H9 (cell line): ENCODE data around the gene HLA-DOB. TPM values are rescaled to one million over a fixed set of nuclear protein-coding genes. Genes with fewer than 3 reads are reported as not detected.

Source experiments
- DNase-seq: peaks from one replicate; pipeline ENCODE4 v3.0.0-alpha.2; 2017
- H2AFZ ChIP-seq: one replicate; pipeline ENCODE4 v1.6.1; 2013; ENCODE audit warnings: mild to moderate bottlenecking, low read length, control low read depth, moderate library complexity
- H2AK5ac ChIP-seq: 2 replicates; pipeline ENCODE4 v1.6.1; 2013; ENCODE audit warnings: low read length, control low read depth, mixed read lengths; ENCODE audit not compliant: insufficient read length
- H2BK120ac ChIP-seq: one replicate; pipeline ENCODE4 v1.6.1; 2013; ENCODE audit warnings: low read depth, mild to moderate bottlenecking, low read length, control low read depth, inconsistent platforms; ENCODE audit not compliant: poor library complexity, severe bottlenecking
- H2BK12ac ChIP-seq: 2 replicates; pipeline ENCODE4 v1.6.1; 2013; ENCODE audit warnings: low read length, control low read depth, mixed read lengths, low read depth; ENCODE audit not compliant: insufficient read length
- H2BK15ac ChIP-seq: 2 replicates; pipeline ENCODE4 v1.6.1; 2013; ENCODE audit warnings: low read depth, low read length, control low read depth
- H2BK20ac ChIP-seq: one replicate; pipeline ENCODE4 v1.6.1; 2013; ENCODE audit warnings: low read depth, mild to moderate bottlenecking, low read length, control low read depth, inconsistent platforms; ENCODE audit not compliant: poor library complexity, severe bottlenecking
- H2BK5ac ChIP-seq: 2 replicates; pipeline ENCODE4 v1.6.1; 2013; ENCODE audit warnings: low read length, control low read depth, mixed read lengths; ENCODE audit not compliant: insufficient read length
- H3K14ac ChIP-seq: 2 replicates; pipeline ENCODE4 v1.6.1; 2013; ENCODE audit warnings: low read length, control low read depth; ENCODE audit not compliant: insufficient read depth
- H3K18ac ChIP-seq: 2 replicates; pipeline ENCODE4 v1.6.1; 2013; ENCODE audit warnings: low read depth, mild to moderate bottlenecking, mixed read lengths, low read length, control low read depth; ENCODE audit not compliant: insufficient read length
- H3K23ac ChIP-seq: 2 replicates; pipeline ENCODE4 v1.6.1; 2013; ENCODE audit warnings: low read length, control low read depth, mixed read lengths, low read depth; ENCODE audit not compliant: insufficient read length
- H3K23me2 ChIP-seq: 2 replicates; pipeline ENCODE4 v1.6.1; 2013; ENCODE audit warnings: low read depth, mild to moderate bottlenecking, mixed read lengths, low read length, control low read depth; ENCODE audit not compliant: insufficient read length, poor library complexity, severe bottlenecking
- H3K27ac ChIP-seq: 2 replicates; pipeline ENCODE4 v1.5.1; 2013; ENCODE audit warnings: low read length, control low read depth, mixed read lengths, low read depth; ENCODE audit not compliant: insufficient read length
- H3K27me3 ChIP-seq: 2 replicates; pipeline ENCODE4 v1.6.1; 2013; ENCODE audit warnings: low read length, control low read depth, inconsistent platforms; ENCODE audit not compliant: insufficient read depth
- H3K4ac ChIP-seq: 2 replicates; pipeline ENCODE4 v1.6.1; 2013; ENCODE audit warnings: low read depth, mild to moderate bottlenecking, control low read depth, inconsistent platforms, low read length, moderate library complexity
- H3K4me1 ChIP-seq: 2 replicates; pipeline ENCODE4 v1.6.1; 2013; ENCODE audit warnings: low read length, control low read depth, inconsistent platforms; ENCODE audit not compliant: insufficient read depth
- H3K4me2 ChIP-seq: 2 replicates; pipeline ENCODE4 v1.6.1; 2013; ENCODE audit warnings: low read length, control low read depth, mixed read lengths; ENCODE audit not compliant: insufficient read length, insufficient read depth
- H3K56ac ChIP-seq: 2 replicates; pipeline ENCODE4 v1.6.1; 2013; ENCODE audit warnings: low read depth, mild to moderate bottlenecking, mixed read lengths, low read length, control low read depth; ENCODE audit not compliant: insufficient read length
- H3K79me1 ChIP-seq: 2 replicates; pipeline ENCODE4 v1.6.1; 2013; ENCODE audit warnings: low read depth, mild to moderate bottlenecking, moderate library complexity, low read length, control low read depth, inconsistent platforms; ENCODE audit not compliant: insufficient read depth, poor library complexity, severe bottlenecking
- H3K79me2 ChIP-seq: 2 replicates; pipeline ENCODE4 v1.6.1; 2013; ENCODE audit warnings: low read length, control low read depth, inconsistent platforms; ENCODE audit not compliant: insufficient read depth
- H3K9ac ChIP-seq: 2 replicates; pipeline ENCODE4 v1.6.1; 2013; ENCODE audit warnings: low read length, control low read depth, mixed read lengths; ENCODE audit not compliant: insufficient read length; ENCODE audit errors: extremely low read depth
- H3K9me3 ChIP-seq: one replicate; pipeline ENCODE4 v1.6.1; 2013; ENCODE audit warnings: low read depth, low read length, inconsistent platforms; ENCODE audit not compliant: control insufficient read depth
- H3T11ph ChIP-seq: one replicate; pipeline ENCODE4 v1.6.1; 2013; ENCODE audit warnings: mild to moderate bottlenecking, low read length, control low read depth, inconsistent platforms
- H4K20me1 ChIP-seq: one replicate; pipeline ENCODE4 v1.6.1; 2013; ENCODE audit not compliant: control insufficient read depth, insufficient read length, insufficient read depth
- H4K5ac ChIP-seq: 2 replicates; pipeline ENCODE4 v1.6.1; 2013; ENCODE audit warnings: low read depth, mild to moderate bottlenecking, mixed read lengths, low read length, control low read depth; ENCODE audit not compliant: insufficient read length
- H4K8ac ChIP-seq: replicated peaks from 2 replicates; pipeline ENCODE4 v1.6.1; 2013; ENCODE audit warnings: low read length, control low read depth, mixed read lengths, low read depth; ENCODE audit not compliant: insufficient read length
- H4K91ac ChIP-seq: 2 replicates; pipeline ENCODE4 v1.6.1; 2013; ENCODE audit warnings: low read depth, mild to moderate bottlenecking, moderate library complexity, mixed read lengths, low read length, control low read depth; ENCODE audit not compliant: insufficient read length
- H3K27ac Mint-ChIP-seq, 3 experiments: 2 replicates in 2 of 3; 3 replicates in 1 of 3; pipeline ENCODE4 v1.8.0; 2020 to 2021; ENCODE audit warnings: mixed read lengths in 3 of 3, mild to moderate bottlenecking in 1 of 3, moderate library complexity in 1 of 3
- H3K27me3 Mint-ChIP-seq: 2 replicates; pipeline ENCODE4 v1.8.0; 2021; ENCODE audit warnings: low read depth, mild to moderate bottlenecking, moderate library complexity, mixed read lengths
- H3K36me3 Mint-ChIP-seq, 3 experiments: 2 replicates in 2 of 3; 3 replicates in 1 of 3; pipeline ENCODE4 v1.8.0; 2020 to 2021; ENCODE audit warnings: low read depth in 3 of 3, mixed read lengths in 3 of 3; ENCODE audit not compliant: insufficient read depth in 1 of 3
- H3K4me1 Mint-ChIP-seq, 2 experiments: 2 replicates each; pipeline ENCODE4 v1.8.0; 2020; ENCODE audit warnings: mixed read lengths in 2 of 2
- H3K4me3 Mint-ChIP-seq, 2 experiments: 2 replicates in 1 of 2; 3 replicates in 1 of 2; pipeline ENCODE4 v1.8.0; 2020 to 2021; ENCODE audit warnings: mild to moderate bottlenecking in 2 of 2, mixed read lengths in 2 of 2, moderate library complexity in 1 of 2
- H3K9me3 Mint-ChIP-seq, 2 experiments: 2 replicates in 1 of 2; 3 replicates in 1 of 2; pipeline ENCODE4 v1.8.0; 2020; ENCODE audit warnings: mild to moderate bottlenecking in 2 of 2, mixed read lengths in 2 of 2, moderate library complexity in 1 of 2
- WGBS: extraction: QIAGEN DNeasy Blood & Tissue Kit; methylation state at CpG from one replicate; pipeline ENCODE4 v1.1.7; 2013; ENCODE audit warnings: missing lambda C conversion rate, low lambda C conversion rate, mixed read lengths; ENCODE audit not compliant: insufficient read length; ENCODE audit errors: extremely low coverage; 5-methylcytosine and 5-hydroxymethylcytosine counted together
- total RNA-seq: library from RNA; stranded (reverse); gene quantifications from 2 replicates; pipeline ENCODE4 v1.2.1, GENCODE V29; 2021
- TF ChIP-seq, protein P1 (sequence below): fragments of 200-600 bp; sonication (generic); conservative IDR thresholded peaks from 3 replicates; pipeline ENCODE4 v1.8.0; 2021; ENCODE audit warnings: antibody characterized with exemption, mild to moderate bottlenecking

HLA-DOB gene
- total RNA-seq, 1 experiment from 2014 or later = 0.20 TPM

GRCh38 chr6:32857156-32857891, 40.5 kb upstream of the HLA-DOB start:
- no peaks in the 10 kb centered on the region; the same call in 1 of the 2 replicates for H3K4me1 ChIP-seq
- H3K36me3 Mint-ChIP-seq = no peaks in the 10 kb centered on the region
- peaks cover 15% of the 10 kb centered on the region for H3K23me2 ChIP-seq
- H3K27me3 ChIP-seq = peaks cover 6% of the 10 kb centered on the region; the same call in 1 of the 2 replicates
- H4K20me1 ChIP-seq = no peaks in the 10 kb centered on the region
- H2AFZ ChIP-seq = no peak overlapping the region
- H2BK20ac ChIP-seq = no peak overlapping the region
- H2BK15ac ChIP-seq = no peak overlapping the region
- H3K27ac ChIP-seq = no peak overlapping the region
- H4K91ac ChIP-seq = no peak overlapping the region
- peaks cover 20 to 23% of the 10 kb centered on the region in 2 experiments for H3K4me1 Mint-ChIP-seq
- H3T11ph ChIP-seq = no peak overlapping the region
- no peak overlapping the region for H4K5ac ChIP-seq
- H3K4me2 ChIP-seq = no peak overlapping the region
- TF ChIP-seq, protein P1, sequence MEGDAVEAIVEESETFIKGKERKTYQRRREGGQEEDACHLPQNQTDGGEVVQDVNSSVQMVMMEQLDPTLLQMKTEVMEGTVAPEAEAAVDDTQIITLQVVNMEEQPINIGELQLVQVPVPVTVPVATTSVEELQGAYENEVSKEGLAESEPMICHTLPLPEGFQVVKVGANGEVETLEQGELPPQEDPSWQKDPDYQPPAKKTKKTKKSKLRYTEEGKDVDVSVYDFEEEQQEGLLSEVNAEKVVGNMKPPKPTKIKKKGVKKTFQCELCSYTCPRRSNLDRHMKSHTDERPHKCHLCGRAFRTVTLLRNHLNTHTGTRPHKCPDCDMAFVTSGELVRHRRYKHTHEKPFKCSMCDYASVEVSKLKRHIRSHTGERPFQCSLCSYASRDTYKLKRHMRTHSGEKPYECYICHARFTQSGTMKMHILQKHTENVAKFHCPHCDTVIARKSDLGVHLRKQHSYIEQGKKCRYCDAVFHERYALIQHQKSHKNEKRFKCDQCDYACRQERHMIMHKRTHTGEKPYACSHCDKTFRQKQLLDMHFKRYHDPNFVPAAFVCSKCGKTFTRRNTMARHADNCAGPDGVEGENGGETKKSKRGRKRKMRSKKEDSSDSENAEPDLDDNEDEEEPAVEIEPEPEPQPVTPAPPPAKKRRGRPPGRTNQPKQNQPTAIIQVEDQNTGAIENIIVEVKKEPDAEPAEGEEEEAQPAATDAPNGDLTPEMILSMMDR = no peak
- H2BK5ac ChIP-seq = no peak overlapping the region
- H3K23ac ChIP-seq = no peak overlapping the region
- WGBS = no CpG with 5 or more reads among the region's 14 CpGs
- H2BK12ac ChIP-seq = no peak overlapping the region
- peaks cover 57% of the 10 kb centered on the region for H3K27me3 Mint-ChIP-seq
- H3K9me3 Mint-ChIP-seq = no peaks in the 10 kb centered on the region
- no peak overlapping the region for H3K56ac ChIP-seq
- H3K79me1 ChIP-seq = no peaks in the 10 kb centered on the region
- H3K4me3 Mint-ChIP-seq = no peak overlapping the region
- H3K79me2 ChIP-seq = no peaks in the 10 kb centered on the region
- no peak overlapping the region for H3K14ac ChIP-seq
- no peak overlapping the region for H2AK5ac ChIP-seq
- no peak overlapping the region for H3K27ac Mint-ChIP-seq
- H4K8ac ChIP-seq = no peak overlapping the region
- no peak overlapping the region for H2BK120ac ChIP-seq
- no peak for DNase-seq
- no peak overlapping the region for H3K18ac ChIP-seq
- H3K4ac ChIP-seq = no peak overlapping the region
- H3K9ac ChIP-seq = no peak overlapping the region
- H3K9me3 ChIP-seq = no peaks in the 10 kb centered on the region
